Gastroesophageal sphincter (tissue), 4 donors: ENCODE measurements around the gene KRTCAP3. TPM values are rescaled to one million over a fixed set of nuclear protein-coding genes. Genes with fewer than 3 reads are reported as not detected.

Experiments used
- ATAC-seq: fragments of 150-250 bp; one replicate; pipeline ENCODE4 v1.9.1; 2016; ENCODE audit warnings: mild to moderate bottlenecking, moderate library complexity
- H3K27ac ChIP-seq, 4 donors: fragments of 200-600 bp; sonication (generic) in 3 of 4; 1 replicate in 3 of 4; 2 replicates in 1 of 4; pipeline ENCODE4 v1.5.1; 2016 to 2019
- H3K27me3 ChIP-seq: fragments of 200-600 bp; sonication (generic); one replicate; pipeline ENCODE4 v1.5.1; 2019
- H3K36me3 ChIP-seq, 2 donors: fragments of 200-600 bp; sonication (generic); one replicate each; pipeline ENCODE4 v1.5.1; 2019; ENCODE audit warnings: control low read depth in 1 of 2
- H3K4me1 ChIP-seq, 3 donors: fragments of 200-600 bp; sonication (generic); 1 replicate in 2 of 3; 2 replicates in 1 of 3; pipeline ENCODE4 v1.5.1; 2016 to 2019; ENCODE audit warnings: control low read depth in 2 of 3
- H3K4me3 ChIP-seq, 2 donors: fragments of 200-600 bp; sonication (generic); one replicate each; pipeline ENCODE4 v1.5.1; 2019; ENCODE audit warnings: mild to moderate bottlenecking in 1 of 2, moderate library complexity in 1 of 2
- H3K9me3 ChIP-seq, 3 donors: fragments of 200-600 bp; sonication (generic); one replicate each; pipeline ENCODE4 v1.5.1; 2017 to 2019; ENCODE audit warnings: control low read depth in 2 of 3
- CTCF ChIP-seq, 4 experiments: fragments of 200-600 bp in 2 of 4; fragments of 450-650 bp in 2 of 4; sonication (generic) in 1 of 4; IDR thresholded peaks; one replicate each; pipeline ENCODE4 v1.5.1; 2017 to 2019; ENCODE audit warnings: antibody characterized with exemption in 4 of 4, mild to moderate bottlenecking in 2 of 4, moderate library complexity in 2 of 4
- EP300 ChIP-seq: sonication (generic); formaldehyde crosslinking; IDR thresholded peaks from one replicate; pipeline ENCODE4 v1.6.1; 2017; ENCODE audit warnings: antibody characterized with exemption, mild to moderate bottlenecking
- POLR2A ChIP-seq, 2 donors: fragments of 450-650 bp; IDR thresholded peaks; one replicate each; pipeline ENCODE4 v1.6.1; 2017; ENCODE audit warnings: antibody characterized with exemption in 2 of 2, mild to moderate bottlenecking in 2 of 2, moderate library complexity in 1 of 2
- POLR2AphosphoS5 ChIP-seq: sonication (generic); formaldehyde crosslinking; IDR thresholded peaks from one replicate; pipeline ENCODE4 v1.6.1; 2017; ENCODE audit warnings: antibody characterized with exemption
- WGBS, 2 donors: methylation state at CpG; one replicate each; pipeline ENCODE4 v1.1.5; 2018; ENCODE audit warnings: low coverage in 1 of 2; 5-methylcytosine and 5-hydroxymethylcytosine counted together
- total RNA-seq, 4 donors: library from RNA; depleted of rRNA; stranded (reverse); fragments of >200 nt; gene quantifications; one replicate each; pipeline ENCODE4 v1.1.0, GENCODE V29; 2016

Gene KRTCAP3
- total RNA-seq, 4 donors from 2014 or later = 0.94 to 1.1 TPM; not detected in 2

GRCh38 chr2:27407798-27408491 lies 34.2 kb upstream of the KRTCAP3 start:
- Histone ChIP-seq H3K27me3 (no peaks in the 10 kb centered on the region), H3K9me3 (no peaks in the 10 kb centered on the region), H3K4me3 (peak overlapping the region in 1 of 2 donors; percentile 99), H3K27ac (no peak overlapping the region), H3K36me3 (peaks cover 0 to 8% of the 10 kb centered on the region in 2 donors), H3K4me1 (peaks cover 0 to 36% (median 12%) of the 10 kb centered on the region in 3 donors)
- no peak for ATAC-seq
- 5 to 52% methylated on average over 7 to 16 of the region's 16 CpGs for WGBS, 2 donors
- TF ChIP-seq POLR2A (IDR thresholded peaks at IDR 0.05) (no peak), CTCF (IDR thresholded peaks at IDR 0.05) (peak; percentile 42 to 57 (median 55)), POLR2AphosphoS5 (no peak), EP300 (no peak)

- Histone ChIP-seq H3K4me1 (peaks cover 0 to 36% (median 12%) of the 10 kb centered on the region in 3 donors), H3K9me3 (no peaks in the 10 kb centered on the region), H3K4me3 (peak overlapping the region; percentile 65 to 99), H3K36me3 (peaks cover 0 to 8% of the 10 kb centered on the region in 2 donors), H3K27me3 (no peaks in the 10 kb centered on the region), H3K27ac (peak overlapping the region; percentile 47 to 94 (median 90))
- no peak for TF ChIP-seq CTCF (IDR thresholded peaks at IDR 0.05)
- TF ChIP-seq EP300 = no peak
- TF ChIP-seq POLR2AphosphoS5 = no peak
- no peak for TF ChIP-seq POLR2A (IDR thresholded peaks at IDR 0.05)
- peak; percentile 34 for ATAC-seq
- WGBS, 2 donors = 0% methylated on average over 4 to 13 of the region's 33 CpGs
Measured at GRCh38 chr2:27408601-27409320, 33.4 kb upstream of the KRTCAP3 start.

GRCh38 chr2:27409321-27410073 lies 32.7 kb upstream of the KRTCAP3 start, which contains the start of gene PPM1G:
TSS of gene PPM1G (minus strand) at chr2:27409591. CDS start at chr2:27409422, 169 bp downstream.
- peaks cover 0 to 36% (median 12%) of the 10 kb centered on the region in 3 donors for H3K4me1 ChIP-seq
- H3K27ac ChIP-seq = peak within 1 kb of the TSS; percentile 72 to 94 (median 90)
- ATAC-seq = peak; percentile 99
- H3K27me3 ChIP-seq = no peaks in the 10 kb centered on the region
- H3K36me3 ChIP-seq = peaks cover 0 to 8% of the 10 kb centered on the region in 2 donors
- H3K9me3 ChIP-seq = no peaks in the 10 kb centered on the region
- H3K4me3 ChIP-seq = peak within 1 kb of the TSS; percentile 65 to 99
- TF ChIP-seq POLR2AphosphoS5 = peak; percentile 66
- peak in 2 of 4 experiments; percentile 14 to 32 for TF ChIP-seq CTCF (IDR thresholded peaks at IDR 0.05)
- peak; percentile 38 to 47 for TF ChIP-seq POLR2A (IDR thresholded peaks at IDR 0.05)
- no peak for TF ChIP-seq EP300
- 0% methylated on average over 8 to 15 of the region's 82 CpGs for WGBS, 2 donors

GRCh38 chr2:27412419-27413152 lies 29.6 kb upstream of the KRTCAP3 start:
- ATAC-seq = no peak
- Histone ChIP-seq H3K9me3 (no peaks in the 10 kb centered on the region), H3K27me3 (peaks cover 3% of the 10 kb centered on the region), H3K4me1 (peaks cover 0 to 21% (median 11%) of the 10 kb centered on the region in 3 donors), H3K27ac (no peak overlapping the region), H3K36me3 (no peaks in the 10 kb centered on the region), H3K4me3 (no peak overlapping the region)
- 67 to 90% methylated on average over 5 to 9 of the region's 9 CpGs for WGBS, 2 donors
- TF ChIP-seq CTCF (IDR thresholded peaks at IDR 0.05) = no peak
